PFSK-1 (cell line): ENCODE results near the gene CDK5RAP1.

ENCODE experiments used
- POLR2AphosphoS5 ChIP-seq: IDR thresholded peaks from 2 replicates; pipeline ENCODE4 v1.6.1; 2012; ENCODE audit warnings: low read depth, mild to moderate bottlenecking, control low read depth, low read length, moderate library complexity
- SIN3A ChIP-seq: IDR thresholded peaks from 2 replicates; pipeline ENCODE4 v1.6.1; 2012; ENCODE audit warnings: mild to moderate bottlenecking, low read length, moderate library complexity, borderline replicate concordance; ENCODE audit not compliant: insufficient read depth
- TAF1 ChIP-seq: IDR thresholded peaks from 2 replicates; pipeline ENCODE4 v1.6.1; 2012; ENCODE audit warnings: low read length, control low read depth, borderline replicate concordance; ENCODE audit not compliant: insufficient read depth
- TF ChIP-seq, protein P1 (sequence below), 2 experiments: IDR thresholded peaks; 2 replicates each; pipeline versions ENCODE4 v1.6.1 to v1.8.0; 2011 to 2012; ENCODE audit warnings: low read depth in 2 of 2, low read length in 2 of 2, control low read depth in 1 of 2, inconsistent platforms in 1 of 2, mild to moderate bottlenecking in 1 of 2, moderate library complexity in 1 of 2; ENCODE audit not compliant: insufficient read depth in 1 of 2

DNA sequence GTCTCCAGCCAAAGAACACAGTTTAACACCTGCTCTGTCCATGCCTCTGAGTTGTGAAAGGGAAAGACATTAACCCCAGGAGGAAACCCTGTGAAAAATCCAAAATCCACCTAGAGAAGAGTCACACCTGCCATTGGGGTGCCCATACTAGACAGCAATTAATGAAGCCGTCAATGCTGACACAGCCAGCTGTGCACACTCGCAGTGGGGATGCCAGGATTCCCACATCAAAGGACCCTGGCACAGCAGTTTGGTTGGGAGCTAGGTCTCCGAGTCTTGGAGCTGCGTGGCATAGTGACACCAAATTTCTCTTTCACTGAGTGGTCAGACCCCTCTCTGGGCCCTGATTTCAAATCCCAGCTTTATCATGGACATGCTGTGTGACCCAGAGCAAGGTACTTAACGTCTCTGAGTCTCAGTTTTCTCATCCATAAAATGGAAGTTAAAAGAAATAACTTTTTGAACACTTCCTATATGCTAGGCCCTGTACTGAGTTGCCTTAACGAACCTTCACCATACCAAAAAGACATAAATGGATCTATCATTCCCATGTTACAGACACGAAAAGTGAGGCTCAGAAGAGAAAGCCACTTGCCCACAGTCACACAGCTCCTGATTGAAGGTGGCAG lies 87.5 kb downstream of the CDK5RAP1 start:
- no peak for TF ChIP-seq TAF1
- TF ChIP-seq, protein P1, sequence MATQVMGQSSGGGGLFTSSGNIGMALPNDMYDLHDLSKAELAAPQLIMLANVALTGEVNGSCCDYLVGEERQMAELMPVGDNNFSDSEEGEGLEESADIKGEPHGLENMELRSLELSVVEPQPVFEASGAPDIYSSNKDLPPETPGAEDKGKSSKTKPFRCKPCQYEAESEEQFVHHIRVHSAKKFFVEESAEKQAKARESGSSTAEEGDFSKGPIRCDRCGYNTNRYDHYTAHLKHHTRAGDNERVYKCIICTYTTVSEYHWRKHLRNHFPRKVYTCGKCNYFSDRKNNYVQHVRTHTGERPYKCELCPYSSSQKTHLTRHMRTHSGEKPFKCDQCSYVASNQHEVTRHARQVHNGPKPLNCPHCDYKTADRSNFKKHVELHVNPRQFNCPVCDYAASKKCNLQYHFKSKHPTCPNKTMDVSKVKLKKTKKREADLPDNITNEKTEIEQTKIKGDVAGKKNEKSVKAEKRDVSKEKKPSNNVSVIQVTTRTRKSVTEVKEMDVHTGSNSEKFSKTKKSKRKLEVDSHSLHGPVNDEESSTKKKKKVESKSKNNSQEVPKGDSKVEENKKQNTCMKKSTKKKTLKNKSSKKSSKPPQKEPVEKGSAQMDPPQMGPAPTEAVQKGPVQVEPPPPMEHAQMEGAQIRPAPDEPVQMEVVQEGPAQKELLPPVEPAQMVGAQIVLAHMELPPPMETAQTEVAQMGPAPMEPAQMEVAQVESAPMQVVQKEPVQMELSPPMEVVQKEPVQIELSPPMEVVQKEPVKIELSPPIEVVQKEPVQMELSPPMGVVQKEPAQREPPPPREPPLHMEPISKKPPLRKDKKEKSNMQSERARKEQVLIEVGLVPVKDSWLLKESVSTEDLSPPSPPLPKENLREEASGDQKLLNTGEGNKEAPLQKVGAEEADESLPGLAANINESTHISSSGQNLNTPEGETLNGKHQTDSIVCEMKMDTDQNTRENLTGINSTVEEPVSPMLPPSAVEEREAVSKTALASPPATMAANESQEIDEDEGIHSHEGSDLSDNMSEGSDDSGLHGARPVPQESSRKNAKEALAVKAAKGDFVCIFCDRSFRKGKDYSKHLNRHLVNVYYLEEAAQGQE (IDR thresholded peaks at IDR 0.05; ENCODE audit: insufficient read depth in 1 of 2, low read depth in 2 of 2, low read length in 2 of 2), result no peak
- TF ChIP-seq POLR2AphosphoS5, result no peak
- no peak for TF ChIP-seq SIN3A
